ENCODE measurements around the gene PNMA8C. TPM values are rescaled to one million over a fixed set of nuclear protein-coding genes. Genes with fewer than 3 reads are reported as not detected.

The PNMA8C gene
- total and polyA plus RNA-seq, 2 experiments from 2014 or later, result 0.44 to 2.3 TPM

DNA sequence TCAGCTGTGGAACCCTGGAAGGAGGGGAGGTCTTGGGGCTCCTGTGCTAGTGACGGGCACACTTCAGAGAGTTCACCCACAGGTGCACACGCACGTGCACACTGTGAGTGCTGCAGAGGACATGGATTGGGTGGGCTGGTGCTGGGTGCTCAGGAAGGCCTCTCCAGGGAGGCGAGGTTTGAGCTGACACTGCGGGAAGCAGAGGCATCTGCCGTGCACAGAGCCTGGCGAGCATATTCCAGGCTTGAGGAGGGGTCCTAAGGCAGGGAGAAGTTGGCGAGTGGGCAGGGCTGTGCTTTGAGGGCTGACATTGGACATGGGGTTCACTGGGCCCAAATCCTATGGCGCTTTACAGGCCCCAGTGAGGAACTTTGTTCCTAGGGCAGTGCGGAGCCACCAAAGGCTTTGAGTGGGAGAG, 41.0 kb downstream of the PNMA8C start:
- H3K4me3 ChIP-seq, result no peak overlapping the region
- H3K27ac ChIP-seq (ENCODE audit: low read depth), result no peak overlapping the region
- H3K27me3 ChIP-seq (ENCODE audit: insufficient read depth), result no peaks in the 10 kb centered on the region
- no peak for ATAC-seq
- H3K79me2 ChIP-seq (replicated peaks; ENCODE audit: insufficient read depth), result no peaks in the 10 kb centered on the region
- Mint-ChIP-seq H3K4me1 (peaks cover 6% of the 10 kb centered on the region), H3K9me3 (no peaks in the 10 kb centered on the region), H3K27me3 (ENCODE audit: insufficient read depth, low read depth, poor library complexity) (peaks cover 18% of the 10 kb centered on the region), H3K27ac (no peak overlapping the region), H3K36me3 (ENCODE audit: low read depth) (peaks cover 79% of the 10 kb centered on the region), H3K4me3 (no peak overlapping the region)
- H3K36me3 ChIP-seq (ENCODE audit: insufficient read depth), result peaks cover 2% of the 10 kb centered on the region
- H2AFZ ChIP-seq, result no peak overlapping the region
- no peak for TF ChIP-seq EZH2phosphoT487 (IDR thresholded peaks at IDR 0.05; ENCODE audit: unreplicated experiment)
- TF ChIP-seq, protein P1, sequence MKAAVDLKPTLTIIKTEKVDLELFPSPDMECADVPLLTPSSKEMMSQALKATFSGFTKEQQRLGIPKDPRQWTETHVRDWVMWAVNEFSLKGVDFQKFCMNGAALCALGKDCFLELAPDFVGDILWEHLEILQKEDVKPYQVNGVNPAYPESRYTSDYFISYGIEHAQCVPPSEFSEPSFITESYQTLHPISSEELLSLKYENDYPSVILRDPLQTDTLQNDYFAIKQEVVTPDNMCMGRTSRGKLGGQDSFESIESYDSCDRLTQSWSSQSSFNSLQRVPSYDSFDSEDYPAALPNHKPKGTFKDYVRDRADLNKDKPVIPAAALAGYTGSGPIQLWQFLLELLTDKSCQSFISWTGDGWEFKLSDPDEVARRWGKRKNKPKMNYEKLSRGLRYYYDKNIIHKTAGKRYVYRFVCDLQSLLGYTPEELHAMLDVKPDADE (IDR thresholded peaks at IDR 0.05), result no peak
- H3F3A ChIP-seq (replicated peaks; ENCODE audit: low read depth), result 0 out of 2 replicates have a peak, but pooled peaks cover 5% of the 10 kb centered on the region
- peaks cover 1% of the 10 kb centered on the region for H4K20me1 ChIP-seq (replicated peaks; ENCODE audit: insufficient read depth)
- no peaks in the 10 kb centered on the region for H3K4me1 ChIP-seq (ENCODE audit: insufficient read depth)
- no peak overlapping the region for H3K4me2 ChIP-seq
- no peak for DNase-seq (ENCODE audit: low spot score)
- no peaks in the 10 kb centered on the region for H3K9me2 ChIP-seq (ENCODE audit: insufficient read depth)

- Mint-ChIP-seq H3K9me3 (no peaks in the 10 kb centered on the region), H3K4me1 (peaks cover 6% of the 10 kb centered on the region), H3K36me3 (ENCODE audit: low read depth) (peaks cover 79% of the 10 kb centered on the region), H3K27ac (no peak overlapping the region), H3K27me3 (ENCODE audit: insufficient read depth, low read depth, poor library complexity) (peaks cover 12% of the 10 kb centered on the region), H3K4me3 (no peak overlapping the region)
- ATAC-seq (no peak), DNase-seq (ENCODE audit: low spot score) (no peak)
- Histone ChIP-seq H3K9me2 (ENCODE audit: insufficient read depth) (no peaks in the 10 kb centered on the region), H3K79me2 (replicated peaks; ENCODE audit: insufficient read depth) (no peaks in the 10 kb centered on the region), H3K4me1 (ENCODE audit: insufficient read depth) (no peaks in the 10 kb centered on the region), H3K27me3 (ENCODE audit: insufficient read depth) (no peaks in the 10 kb centered on the region), H3K4me2 (no peak overlapping the region), H3K36me3 (ENCODE audit: insufficient read depth) (peaks cover 5% of the 10 kb centered on the region), H2AFZ (no peak overlapping the region), H3K4me3 (no peak overlapping the region), H3K27ac (ENCODE audit: low read depth) (no peak overlapping the region), H4K20me1 (replicated peaks; ENCODE audit: insufficient read depth) (peaks cover 7% of the 10 kb centered on the region), H3F3A (replicated peaks; ENCODE audit: low read depth) (no peaks in the 10 kb centered on the region)
- TF ChIP-seq POLR2AphosphoS5 (IDR thresholded peaks at IDR 0.05; ENCODE audit: low read depth), result no peak
- TF ChIP-seq REST (IDR thresholded peaks at IDR 0.05; ENCODE audit: unreplicated experiment), result no peak
- TF ChIP-seq NANOG (IDR thresholded peaks at IDR 0.05; ENCODE audit: borderline replicate concordance), result no peak
- no peak for TF ChIP-seq ZNF331 (CRISPR knock-in tag; IDR thresholded peaks at IDR 0.05; ENCODE audit: low read depth)
- no peak for TF ChIP-seq CREB1 (CRISPR knock-in tag; IDR thresholded peaks at IDR 0.05; ENCODE audit: low read depth)
- TF ChIP-seq EZH2 (IDR thresholded peaks at IDR 0.05; ENCODE audit: low read depth, unreplicated experiment), result no peak
- no peak for TF ChIP-seq EZH2phosphoT487 (IDR thresholded peaks at IDR 0.05; ENCODE audit: unreplicated experiment)
- no peak for TF ChIP-seq ZNF114 (CRISPR knock-in tag; IDR thresholded peaks at IDR 0.05)
- no peak for TF ChIP-seq JUNB (IDR thresholded peaks at IDR 0.05; ENCODE audit: unreplicated experiment)
- TF ChIP-seq, protein P2, sequence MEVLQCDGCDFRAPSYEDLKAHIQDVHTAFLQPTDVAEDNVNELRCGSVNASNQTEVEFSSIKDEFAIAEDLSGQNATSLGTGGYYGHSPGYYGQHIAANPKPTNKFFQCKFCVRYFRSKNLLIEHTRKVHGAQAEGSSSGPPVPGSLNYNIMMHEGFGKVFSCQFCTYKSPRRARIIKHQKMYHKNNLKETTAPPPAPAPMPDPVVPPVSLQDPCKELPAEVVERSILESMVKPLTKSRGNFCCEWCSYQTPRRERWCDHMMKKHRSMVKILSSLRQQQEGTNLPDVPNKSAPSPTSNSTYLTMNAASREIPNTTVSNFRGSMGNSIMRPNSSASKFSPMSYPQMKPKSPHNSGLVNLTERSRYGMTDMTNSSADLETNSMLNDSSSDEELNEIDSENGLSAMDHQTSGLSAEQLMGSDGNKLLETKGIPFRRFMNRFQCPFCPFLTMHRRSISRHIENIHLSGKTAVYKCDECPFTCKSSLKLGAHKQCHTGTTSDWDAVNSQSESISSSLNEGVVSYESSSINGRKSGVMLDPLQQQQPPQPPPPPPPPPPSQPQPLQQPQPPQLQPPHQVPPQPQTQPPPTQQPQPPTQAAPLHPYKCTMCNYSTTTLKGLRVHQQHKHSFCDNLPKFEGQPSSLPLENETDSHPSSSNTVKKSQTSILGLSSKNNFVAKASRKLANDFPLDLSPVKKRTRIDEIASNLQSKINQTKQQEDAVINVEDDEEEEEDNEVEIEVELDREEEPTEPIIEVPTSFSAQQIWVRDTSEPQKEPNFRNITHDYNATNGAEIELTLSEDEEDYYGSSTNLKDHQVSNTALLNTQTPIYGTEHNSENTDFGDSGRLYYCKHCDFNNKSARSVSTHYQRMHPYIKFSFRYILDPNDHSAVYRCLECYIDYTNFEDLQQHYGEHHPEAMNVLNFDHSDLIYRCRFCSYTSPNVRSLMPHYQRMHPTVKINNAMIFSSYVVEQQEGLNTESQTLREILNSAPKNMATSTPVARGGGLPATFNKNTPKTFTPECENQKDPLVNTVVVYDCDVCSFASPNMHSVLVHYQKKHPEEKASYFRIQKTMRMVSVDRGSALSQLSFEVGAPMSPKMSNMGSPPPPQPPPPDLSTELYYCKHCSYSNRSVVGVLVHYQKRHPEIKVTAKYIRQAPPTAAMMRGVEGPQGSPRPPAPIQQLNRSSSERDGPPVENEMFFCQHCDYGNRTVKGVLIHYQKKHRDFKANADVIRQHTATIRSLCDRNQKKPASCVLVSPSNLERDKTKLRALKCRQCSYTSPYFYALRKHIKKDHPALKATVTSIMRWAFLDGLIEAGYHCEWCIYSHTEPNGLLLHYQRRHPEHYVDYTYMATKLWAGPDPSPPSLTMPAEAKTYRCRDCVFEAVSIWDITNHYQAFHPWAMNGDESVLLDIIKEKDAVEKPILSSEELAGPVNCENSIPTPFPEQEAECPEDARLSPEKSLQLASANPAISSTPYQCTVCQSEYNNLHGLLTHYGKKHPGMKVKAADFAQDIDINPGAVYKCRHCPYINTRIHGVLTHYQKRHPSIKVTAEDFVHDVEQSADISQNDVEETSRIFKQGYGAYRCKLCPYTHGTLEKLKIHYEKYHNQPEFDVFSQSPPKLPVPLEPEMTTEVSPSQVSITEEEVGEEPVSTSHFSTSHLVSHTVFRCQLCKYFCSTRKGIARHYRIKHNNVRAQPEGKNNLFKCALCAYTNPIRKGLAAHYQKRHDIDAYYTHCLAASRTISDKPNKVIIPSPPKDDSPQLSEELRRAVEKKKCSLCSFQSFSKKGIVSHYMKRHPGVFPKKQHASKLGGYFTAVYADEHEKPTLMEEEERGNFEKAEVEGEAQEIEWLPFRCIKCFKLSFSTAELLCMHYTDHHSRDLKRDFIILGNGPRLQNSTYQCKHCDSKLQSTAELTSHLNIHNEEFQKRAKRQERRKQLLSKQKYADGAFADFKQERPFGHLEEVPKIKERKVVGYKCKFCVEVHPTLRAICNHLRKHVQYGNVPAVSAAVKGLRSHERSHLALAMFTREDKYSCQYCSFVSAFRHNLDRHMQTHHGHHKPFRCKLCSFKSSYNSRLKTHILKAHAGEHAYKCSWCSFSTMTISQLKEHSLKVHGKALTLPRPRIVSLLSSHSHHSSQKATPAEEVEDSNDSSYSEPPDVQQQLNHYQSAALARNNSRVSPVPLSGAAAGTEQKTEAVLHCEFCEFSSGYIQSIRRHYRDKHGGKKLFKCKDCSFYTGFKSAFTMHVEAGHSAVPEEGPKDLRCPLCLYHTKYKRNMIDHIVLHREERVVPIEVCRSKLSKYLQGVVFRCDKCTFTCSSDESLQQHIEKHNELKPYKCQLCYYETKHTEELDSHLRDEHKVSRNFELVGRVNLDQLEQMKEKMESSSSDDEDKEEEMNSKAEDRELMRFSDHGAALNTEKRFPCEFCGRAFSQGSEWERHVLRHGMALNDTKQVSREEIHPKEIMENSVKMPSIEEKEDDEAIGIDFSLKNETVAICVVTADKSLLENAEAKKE (CRISPR knock-in tag; IDR thresholded peaks at IDR 0.05), result no peak
Measured at GRCh38 chr19:46386996-46387712, 41.6 kb downstream of the PNMA8C start.
